HG02852 (cell line): Measurements from ENCODE around the gene TMEM217.
"Not testable (repeated sequence)": the region's sequence is repeated elsewhere in the genome, so short reads cannot be mapped to it uniquely, and the experiment has no call there.

Source experiments
- ATAC-seq: cut with Tn5 transposase; IDR thresholded peaks from one replicate; pipeline ENCODE4 v1.9.1; 2021; ENCODE audit warnings: mild to moderate bottlenecking, moderate library complexity; ENCODE audit not compliant: unreplicated experiment

Gene TMEM217

GRCh38 chr6:37187321-37188022 lies 70.5 kb downstream of the TMEM217 start:
- no peak for ATAC-seq

GRCh38 chr6:37185949-37186720 lies 71.8 kb downstream of the TMEM217 start:
- not testable (repeated sequence) for ATAC-seq

GRCh38 chr6:37182736-37183590 lies 75.0 kb downstream of the TMEM217 start:
- ATAC-seq: no peak

- not testable (repeated sequence) for ATAC-seq
Observed at GRCh38 chr6:37180610-37181009, 77.3 kb downstream of the TMEM217 start.

GRCh38 chr6:37180075-37180474 lies 77.9 kb downstream of the TMEM217 start:
- no peak for ATAC-seq

- no peak for ATAC-seq
Observed at GRCh38 chr6:37177935-37178517, 79.9 kb downstream of the TMEM217 start.

- ATAC-seq: no peak
Observed at GRCh38 chr6:37177077-37177934, 80.6 kb downstream of the TMEM217 start.

- no peak for ATAC-seq
Observed at GRCh38 chr6:37176268-37177076, 81.5 kb downstream of the TMEM217 start.

GRCh38 chr6:37175332-37176267 lies 82.3 kb downstream of the TMEM217 start:
- peak; percentile 45 for ATAC-seq

GRCh38 chr6:37174515-37175331 lies 83.2 kb downstream of the TMEM217 start:
- ATAC-seq: no peak

- no peak for ATAC-seq
Observed at GRCh38 chr6:37174196-37174514, 83.8 kb downstream of the TMEM217 start.

- no peak for ATAC-seq
Observed at GRCh38 chr6:37173493-37174195, 84.3 kb downstream of the TMEM217 start.

GRCh38 chr6:37172912-37173492 lies 84.9 kb downstream of the TMEM217 start:
- ATAC-seq: no peak

- ATAC-seq: no peak
Observed at GRCh38 chr6:37171970-37172812, 85.8 kb downstream of the TMEM217 start.

- ATAC-seq: no peak
Observed at GRCh38 chr6:37171201-37171969, 86.6 kb downstream of the TMEM217 start.
